VCaP (cell line): ENCODE measurements around the gene GJA10.
"Not testable (repeated sequence)": the region's sequence is repeated elsewhere in the genome, so short reads cannot be mapped to it uniquely, and the experiment has no call there.

Experiments used
- H3K27ac ChIP-seq: fragments of 450-650 bp; 2 replicates; pipeline ENCODE4 v1.5.1; 2017
- TF ChIP-seq, protein P1 (sequence below): fragments of 450-650 bp; conservative IDR thresholded peaks from 2 replicates; pipeline ENCODE4 v1.5.1; 2017; ENCODE audit warnings: mild to moderate bottlenecking, moderate library complexity

Gene GJA10

DNA sequence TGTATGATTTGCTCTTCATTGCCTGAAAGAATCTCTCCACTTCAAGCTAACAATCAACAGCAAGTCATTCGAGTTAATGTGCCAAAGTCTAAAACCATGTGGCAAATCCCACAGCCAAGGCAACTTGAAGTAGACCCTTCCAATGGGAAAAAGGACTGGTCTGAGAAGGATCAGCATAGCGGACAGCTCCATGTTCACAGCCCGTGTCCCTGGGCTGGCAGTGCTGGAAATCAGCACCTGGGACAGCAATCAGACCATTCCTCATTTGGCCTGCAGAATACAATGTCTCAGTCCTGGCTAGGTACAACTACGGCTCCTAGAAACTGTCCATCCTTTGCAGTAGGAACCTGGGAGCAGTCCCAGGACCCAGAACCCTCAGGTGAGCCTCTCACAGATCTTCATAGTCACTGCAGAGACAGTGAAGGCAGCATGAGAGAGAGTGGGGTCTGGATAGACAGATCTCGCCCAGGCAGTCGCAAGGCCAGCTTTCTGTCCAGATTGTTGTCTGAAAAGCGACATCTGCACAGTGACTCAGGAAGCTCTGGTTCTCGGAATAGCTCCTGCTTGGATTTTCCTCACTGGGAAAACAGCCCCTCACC lies 1.1 kb downstream of the GJA10 start:
- H3K27ac ChIP-seq: no peak overlapping the region
- TF ChIP-seq, protein P1, sequence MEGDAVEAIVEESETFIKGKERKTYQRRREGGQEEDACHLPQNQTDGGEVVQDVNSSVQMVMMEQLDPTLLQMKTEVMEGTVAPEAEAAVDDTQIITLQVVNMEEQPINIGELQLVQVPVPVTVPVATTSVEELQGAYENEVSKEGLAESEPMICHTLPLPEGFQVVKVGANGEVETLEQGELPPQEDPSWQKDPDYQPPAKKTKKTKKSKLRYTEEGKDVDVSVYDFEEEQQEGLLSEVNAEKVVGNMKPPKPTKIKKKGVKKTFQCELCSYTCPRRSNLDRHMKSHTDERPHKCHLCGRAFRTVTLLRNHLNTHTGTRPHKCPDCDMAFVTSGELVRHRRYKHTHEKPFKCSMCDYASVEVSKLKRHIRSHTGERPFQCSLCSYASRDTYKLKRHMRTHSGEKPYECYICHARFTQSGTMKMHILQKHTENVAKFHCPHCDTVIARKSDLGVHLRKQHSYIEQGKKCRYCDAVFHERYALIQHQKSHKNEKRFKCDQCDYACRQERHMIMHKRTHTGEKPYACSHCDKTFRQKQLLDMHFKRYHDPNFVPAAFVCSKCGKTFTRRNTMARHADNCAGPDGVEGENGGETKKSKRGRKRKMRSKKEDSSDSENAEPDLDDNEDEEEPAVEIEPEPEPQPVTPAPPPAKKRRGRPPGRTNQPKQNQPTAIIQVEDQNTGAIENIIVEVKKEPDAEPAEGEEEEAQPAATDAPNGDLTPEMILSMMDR: no peak

DNA sequence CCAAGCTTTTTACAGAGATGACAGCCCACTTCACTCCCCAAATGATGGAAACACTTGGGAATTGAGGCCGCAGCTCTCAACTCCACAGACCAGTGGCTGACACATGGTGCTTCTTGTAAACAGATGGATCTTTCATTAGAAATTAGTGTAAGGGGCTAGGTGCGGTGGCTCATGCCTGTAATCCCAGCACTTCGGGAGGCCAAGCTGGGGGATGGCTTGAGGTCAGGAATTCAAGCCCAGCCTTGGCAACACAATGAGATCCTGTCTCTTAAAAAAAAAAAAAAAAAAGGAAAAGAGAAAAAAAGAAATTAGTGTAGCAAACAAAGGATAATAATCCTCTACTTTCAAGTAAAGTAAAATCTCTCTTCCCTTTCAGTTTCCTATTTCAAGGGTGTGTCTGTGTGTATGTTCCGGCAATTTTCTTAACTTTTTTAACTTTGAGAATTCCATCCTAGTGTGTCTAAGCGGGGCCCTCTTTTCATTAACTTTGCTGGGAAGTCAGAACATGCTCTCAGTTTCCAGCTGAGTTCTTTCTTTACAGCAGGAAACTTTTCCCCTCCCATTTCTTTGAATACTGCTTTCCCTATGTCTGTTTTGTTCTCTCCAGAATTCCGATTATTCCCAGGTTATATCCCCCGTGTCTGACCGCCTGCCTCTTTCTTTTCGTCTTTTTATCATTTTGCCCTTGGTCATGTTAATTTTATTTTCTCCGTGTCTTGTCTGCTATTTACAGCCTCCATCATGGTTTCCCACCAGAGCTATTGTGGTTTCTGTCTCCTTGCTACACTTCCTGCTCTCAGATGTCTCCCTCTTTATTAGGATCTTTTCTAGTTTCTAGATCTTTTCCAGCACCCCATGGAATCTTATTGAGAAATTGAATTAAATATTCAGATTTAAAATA lies 16.0 kb downstream of the GJA10 start:
- H3K27ac ChIP-seq: not testable (repeated sequence)

DNA sequence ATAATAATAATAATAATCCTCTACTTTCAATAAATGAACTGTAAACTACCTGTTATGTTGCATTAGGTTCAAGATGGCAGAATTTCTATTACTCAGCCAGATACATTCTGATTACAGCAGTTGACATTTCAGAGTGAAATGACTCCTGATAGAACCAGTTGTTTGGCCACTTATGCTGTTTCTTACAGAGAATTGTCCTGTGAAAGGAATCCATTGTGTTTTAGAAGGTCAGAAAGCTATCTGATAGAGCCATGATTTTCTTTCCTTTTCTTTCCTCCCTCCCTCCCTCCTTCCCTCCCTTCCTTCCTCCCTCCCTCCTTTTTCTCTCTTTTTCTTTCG lies 16.6 kb downstream of the GJA10 start:
- TF ChIP-seq, protein P1: no peak
- H3K27ac ChIP-seq: no peak overlapping the region

DNA sequence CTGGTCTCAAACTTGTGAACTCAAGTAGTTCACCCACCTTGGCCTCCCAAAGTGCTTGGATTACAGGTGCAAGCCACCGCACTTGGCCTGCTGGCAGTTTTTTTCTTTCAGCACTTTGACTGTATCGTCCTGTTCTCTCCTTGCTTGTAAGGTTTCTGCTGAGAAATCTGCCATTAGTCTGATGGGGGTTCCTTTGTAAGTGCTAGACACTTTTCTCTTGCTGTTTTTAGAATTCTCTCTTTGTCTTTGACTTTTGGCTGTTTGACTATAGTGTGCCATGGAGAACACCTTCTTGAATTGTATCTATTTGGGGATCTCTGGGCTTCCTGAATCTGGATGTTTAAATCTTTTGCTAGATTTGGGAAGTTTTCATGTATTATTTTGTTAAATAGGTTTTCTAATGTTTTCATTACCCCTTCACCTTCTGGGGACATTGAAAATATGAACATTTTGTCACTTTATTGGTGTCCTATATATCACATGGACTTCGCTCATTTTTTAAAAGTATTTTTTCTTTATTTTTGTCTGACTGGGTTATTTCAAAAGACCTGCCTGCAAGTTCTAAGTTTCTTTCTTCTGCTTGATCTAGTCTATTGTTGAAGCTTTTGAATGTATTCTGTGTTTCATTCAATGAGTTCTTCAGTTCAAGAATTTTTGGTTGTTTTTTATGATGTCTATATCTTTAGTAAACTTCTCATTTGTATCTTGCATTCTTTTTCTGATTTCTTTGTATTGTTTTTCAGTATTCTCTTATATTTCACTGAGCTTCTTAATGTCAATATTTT lies 22.1 kb downstream of the GJA10 start:
- no peak overlapping the region for H3K27ac ChIP-seq
- TF ChIP-seq, protein P1: no peak

DNA sequence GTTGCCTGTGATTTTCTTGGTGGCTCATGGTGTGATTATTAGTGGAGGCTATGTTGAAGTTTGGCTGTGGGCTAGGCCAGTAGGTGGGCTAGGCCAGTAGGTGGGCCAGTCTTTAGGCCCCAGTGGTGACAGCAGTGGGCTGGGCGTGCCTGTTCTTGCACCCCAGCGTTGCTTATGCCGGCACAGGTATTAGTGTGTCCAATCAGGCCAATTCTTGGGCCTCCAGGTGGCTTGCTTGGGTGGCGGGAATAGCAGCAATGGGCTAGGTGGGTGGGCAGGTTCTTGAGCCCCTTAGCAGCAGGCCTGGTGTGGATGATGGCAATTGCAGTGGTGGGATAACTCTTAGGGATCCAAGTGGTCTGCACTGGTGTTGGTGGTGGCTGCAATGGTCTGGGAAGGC lies 22.9 kb downstream of the GJA10 start:
- H3K27ac ChIP-seq: no peak overlapping the region
- TF ChIP-seq, protein P1: no peak

DNA sequence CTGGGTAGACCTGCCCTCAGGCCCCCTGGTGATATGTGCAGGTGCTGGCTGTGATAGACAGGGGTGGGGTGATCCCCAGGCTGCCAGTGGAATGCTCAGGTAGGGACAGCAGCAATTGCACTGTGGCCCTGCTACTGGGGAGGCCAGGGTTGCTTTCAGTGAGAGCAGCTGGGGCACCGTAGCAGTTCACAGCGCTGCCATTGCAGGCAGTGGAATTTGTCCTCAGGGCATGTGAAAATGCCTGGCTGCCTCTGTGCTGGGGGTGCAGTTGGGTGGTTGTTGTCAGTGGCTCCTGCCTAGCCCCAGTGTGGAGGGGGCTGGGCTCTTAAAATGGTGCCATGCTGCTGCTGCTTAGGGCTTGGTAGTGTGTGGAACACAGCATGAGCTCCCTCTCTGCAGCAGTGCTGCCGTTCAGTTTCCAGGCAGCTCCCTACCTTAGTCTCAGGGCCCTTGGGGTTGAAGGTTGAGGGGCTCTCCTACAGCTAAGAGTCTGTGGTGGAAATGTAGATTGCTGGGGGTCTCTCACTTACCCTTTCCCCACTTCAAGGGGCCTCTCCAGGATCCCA lies 23.6 kb downstream of the GJA10 start:
- no peak overlapping the region for H3K27ac ChIP-seq
- TF ChIP-seq, protein P1: no peak

DNA sequence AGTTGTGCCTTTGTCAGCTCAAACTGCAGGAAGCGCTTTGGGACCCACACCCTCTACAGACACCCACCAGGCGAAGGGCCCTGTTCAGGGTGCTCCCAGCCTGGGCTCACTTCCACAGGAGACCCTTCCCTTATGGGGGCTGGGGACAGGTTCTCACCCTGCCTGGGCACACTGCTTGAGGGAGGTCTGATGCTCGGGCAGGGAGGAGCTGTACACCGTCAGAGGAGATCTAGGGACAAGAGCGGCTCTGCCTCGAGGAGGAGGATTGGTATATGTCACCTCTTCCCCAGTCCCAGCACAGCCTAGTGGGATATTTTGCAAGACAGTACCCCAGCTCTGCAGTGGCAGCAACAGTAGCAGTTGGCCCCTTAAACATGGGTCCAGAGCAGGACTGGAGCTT lies 26.9 kb downstream of the GJA10 start:
- no peak overlapping the region for H3K27ac ChIP-seq
- TF ChIP-seq, protein P1: no peak
